NOMO-1 treated with DMSO at 0.1 percent for 48 hours (cell line): ENCODE measurements around the gene MCRIP1.
A peak's percentile ranks its signal among the peaks of the same experiment; 100 is the strongest.

ENCODE experiments used
- DNase-seq: peaks from one replicate; lab custom pipeline; 2025; ENCODE audit not compliant: unreplicated experiment; lab: John Stamatoyannopoulos, UW

MCRIP1 gene

GRCh38 chr17:81805707-81806460, 27.2 kb downstream of the MCRIP1 start:
- DNase-seq, result no peak

DNA sequence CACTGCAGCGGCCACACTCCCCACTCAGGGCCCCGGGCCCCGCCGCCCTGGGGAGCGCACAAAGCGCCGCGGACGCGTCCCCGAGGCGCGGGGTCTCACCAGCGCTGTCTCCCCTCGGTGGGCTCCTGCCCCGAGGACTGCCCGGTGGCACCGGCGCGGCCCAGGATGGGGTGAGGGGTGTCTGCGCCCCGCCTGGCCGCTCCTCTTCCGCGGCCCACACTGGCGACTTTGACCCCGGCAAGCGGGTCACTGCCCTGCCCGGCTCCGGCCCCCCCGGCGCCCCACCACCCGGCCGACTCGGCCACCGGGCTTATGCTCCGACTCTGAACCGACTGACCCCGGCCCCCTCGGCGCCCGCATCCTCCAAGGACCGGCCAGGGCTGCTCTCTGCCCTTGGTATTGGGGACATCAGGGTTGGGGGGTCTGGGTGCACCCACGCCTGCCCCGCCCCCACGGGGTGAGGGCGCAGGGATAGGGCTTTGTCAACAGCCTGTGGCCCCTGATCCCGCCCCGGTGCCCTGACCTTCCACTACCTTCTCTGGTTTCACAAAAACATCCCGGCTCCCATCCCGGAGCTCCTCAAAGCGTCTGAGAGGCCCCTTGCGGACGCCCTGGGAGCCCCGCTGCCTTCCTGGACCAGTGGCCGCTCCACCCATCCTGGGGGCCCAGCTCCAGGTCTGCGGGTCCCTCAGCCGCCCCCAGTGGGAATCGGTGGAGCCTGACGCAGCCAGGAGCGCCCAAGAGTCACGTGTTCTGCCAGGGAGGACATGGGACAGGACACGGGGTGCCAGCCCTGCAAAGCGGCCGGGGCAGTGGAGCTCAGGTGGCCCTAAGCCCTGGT, 28.3 kb downstream of the MCRIP1 start:
- DNase-seq, result no peak

GRCh38 chr17:81803728-81804558, 29.1 kb downstream of the MCRIP1 start, which contains the start of gene GCGR:
TSS of gene GCGR (plus strand) at chr17:81804150. CDS start at chr17:81809019, 4,869 bp downstream.
- no peak for DNase-seq

DNA sequence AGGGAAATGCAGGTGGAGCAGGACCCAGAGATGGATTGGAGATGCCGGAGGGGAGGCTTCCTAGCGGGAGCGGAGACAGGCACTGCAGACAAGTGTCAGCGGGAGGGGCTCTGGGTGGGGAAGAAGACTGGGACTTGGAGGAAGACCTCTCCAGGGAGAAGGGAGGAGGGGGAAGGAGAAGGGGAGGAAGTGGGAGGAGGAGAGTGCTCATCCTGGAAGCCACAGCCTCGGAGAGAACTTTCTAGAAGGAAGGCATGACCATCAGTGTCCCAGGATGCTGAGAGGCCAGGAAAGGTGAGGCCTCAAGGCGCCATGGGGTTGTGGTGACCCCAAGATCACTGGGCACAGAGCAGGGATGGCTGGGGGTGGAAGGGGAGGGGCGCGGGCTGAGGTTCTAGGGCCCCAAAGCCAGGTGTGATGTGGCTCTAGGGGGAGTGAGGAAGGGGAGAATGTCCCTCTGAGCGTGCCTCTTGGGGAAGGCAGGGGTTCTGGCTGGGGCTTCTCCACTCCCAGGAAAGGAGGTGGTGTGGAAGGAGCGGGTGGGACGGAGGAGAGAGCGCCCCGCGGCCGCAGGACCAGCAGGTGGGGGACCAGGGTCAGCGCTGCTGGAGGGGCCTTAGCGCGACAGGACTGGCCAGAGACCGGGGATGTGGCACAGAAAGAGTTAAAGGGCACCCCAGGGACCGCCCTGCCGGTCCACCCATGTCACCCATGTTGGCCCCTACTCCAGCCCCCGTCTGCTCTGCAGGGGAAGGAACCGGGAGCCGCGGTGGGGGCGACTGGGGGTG, 30.0 kb downstream of the MCRIP1 start:
- no peak for DNase-seq

DNA sequence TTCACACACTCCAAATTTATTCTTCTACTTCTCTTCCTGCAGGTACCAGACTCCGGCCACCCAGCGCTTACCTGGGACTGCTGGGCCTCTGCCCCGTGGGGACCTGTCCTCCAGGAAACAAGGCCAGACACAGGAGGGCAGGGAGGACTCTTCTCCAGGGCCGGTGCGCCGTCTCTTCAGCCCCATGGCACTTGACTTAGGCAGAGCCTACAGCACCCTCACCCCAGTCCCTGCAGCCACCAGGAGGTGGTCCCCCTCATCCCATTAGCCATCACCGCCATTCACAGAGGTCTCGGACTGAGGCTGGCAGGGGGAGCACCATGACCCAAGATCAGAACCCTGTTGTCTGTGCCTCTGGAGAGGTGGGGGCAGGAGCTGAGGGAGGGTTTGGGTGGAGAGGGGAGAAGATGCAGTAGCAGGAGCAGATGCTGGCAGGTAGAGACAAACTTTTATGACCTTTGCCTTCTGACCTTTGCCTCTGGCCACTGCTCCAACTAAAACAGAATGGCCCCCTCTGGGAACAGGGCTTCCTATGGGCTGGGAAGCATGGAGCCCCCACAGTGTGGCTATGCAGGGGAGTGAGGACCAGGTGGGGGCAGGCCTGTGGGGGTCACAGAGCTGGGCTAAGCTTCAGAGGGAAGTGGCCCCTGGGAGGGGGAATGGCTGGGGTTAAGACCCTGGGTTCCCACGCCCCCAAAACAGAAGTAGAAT, 30.9 kb downstream of the MCRIP1 start:
- no peak for DNase-seq

GRCh38 chr17:81801327-81801726, 31.8 kb downstream of the MCRIP1 start:
- DNase-seq, result no peak

DNA sequence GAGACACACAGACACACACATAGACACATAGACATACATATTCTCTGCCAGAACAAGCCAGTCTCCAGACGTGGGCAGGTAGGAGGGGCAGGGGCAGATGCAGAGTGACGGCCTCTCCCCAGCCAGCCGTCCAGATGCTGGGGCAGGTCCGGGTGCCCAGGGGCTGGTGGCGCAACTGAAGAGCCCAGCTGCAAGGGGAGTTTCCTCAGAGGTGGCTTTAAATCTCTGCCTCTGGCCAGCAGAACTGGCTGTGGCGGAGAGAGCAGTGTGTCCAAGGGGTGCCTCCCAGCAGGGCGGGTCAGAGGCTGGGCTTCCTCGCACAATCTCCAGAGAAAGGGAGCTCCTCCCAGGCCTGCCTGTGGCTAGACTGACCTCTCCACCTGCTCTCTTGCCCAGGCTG, 38.6 kb downstream of the MCRIP1 start:
- peak; percentile 34 for DNase-seq

- DNase-seq, result no peak
Measured at GRCh38 chr17:81794074-81794476, 39.0 kb downstream of the MCRIP1 start.

DNA sequence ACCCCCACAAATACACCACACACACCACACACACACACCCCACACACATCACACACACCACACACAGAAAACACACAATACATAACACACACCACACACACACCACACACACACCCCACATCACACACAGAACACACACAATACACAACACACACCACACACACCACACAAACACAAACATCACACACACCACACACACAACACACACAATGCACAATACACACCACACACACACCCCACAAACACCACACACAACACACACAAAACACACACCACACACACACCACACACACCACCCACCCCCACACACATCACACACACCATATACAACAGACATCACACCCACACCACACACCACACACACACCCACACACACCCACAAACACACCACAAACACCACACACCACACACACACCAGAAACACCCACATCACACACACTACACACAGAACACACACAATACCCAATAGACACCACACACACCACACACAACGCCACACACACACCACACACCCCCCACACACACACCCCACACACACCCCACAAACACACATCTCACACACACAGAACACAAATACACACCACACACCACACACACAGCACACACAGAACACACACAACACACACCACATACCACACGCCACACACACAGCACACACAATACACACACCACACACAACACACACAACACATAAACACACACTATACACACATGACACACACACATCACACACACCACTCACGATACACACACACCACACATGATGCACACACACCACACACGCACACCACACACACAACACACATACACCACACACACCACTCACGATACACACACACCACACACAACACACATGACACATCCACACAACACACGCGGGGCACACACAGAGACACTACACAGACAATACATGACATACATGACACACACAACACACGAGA, 40.1 kb downstream of the MCRIP1 start:
- DNase-seq, result no peak
